BJ (cell line): ENCODE measurements around the gene TNK2. TPM values are rescaled to one million over a fixed set of nuclear protein-coding genes. Genes with fewer than 3 reads are reported as not detected.

Experiments used
- CTCF ChIA-PET: fragments of 350-600 bp; formaldehyde crosslinking; extraction: SDS; loops from one replicate; lab custom pipeline; 2021; ENCODE audit warnings: antibody characterized with exemption, inconsistent platforms; lab: Yijun Ruan, JAX
- POLR2A ChIA-PET: fragments of 300-600 bp; sonication (Branson Sonifier 250); formaldehyde crosslinking; extraction: SDS; loops from one replicate; lab custom pipeline; 2021; ENCODE audit warnings: antibody characterized with exemption; lab: Charles Lee
- DNase-seq: peaks from one replicate; pipeline ENCODE4 v3.0.0-alpha.2; 2011; ENCODE audit warnings: low read depth
- H3K27me3 ChIP-seq: 2 replicates; pipeline ENCODE4 v1.6.0; 2011; ENCODE audit warnings: low read length; ENCODE audit not compliant: control insufficient read depth, insufficient read depth
- H3K36me3 ChIP-seq: 2 replicates; pipeline ENCODE4 v1.5.1; 2011; ENCODE audit warnings: low read length; ENCODE audit not compliant: control insufficient read depth, insufficient read depth
- H3K4me3 ChIP-seq: 2 replicates; pipeline ENCODE4 v1.5.1; 2011; ENCODE audit warnings: low read depth, mild to moderate bottlenecking, control low read depth, low read length
- polyA plus RNA-seq: library from polyadenylated mRNA; depleted of rRNA; stranded (reverse); fragments of >200 nt; gene quantifications from 2 replicates; pipeline ENCODE4 v1.2.3, GENCODE V29; 2011
- TF ChIP-seq, protein P1 (sequence below): IDR thresholded peaks from 2 replicates; pipeline ENCODE4 v1.5.1; 2011; ENCODE audit warnings: low read depth, mild to moderate bottlenecking, control low read depth, inconsistent platforms, low read length, moderate library complexity; ENCODE audit not compliant: insufficient read depth

The TNK2 gene
- polyA plus RNA-seq, 1 experiment: 6.3 TPM

DNA sequence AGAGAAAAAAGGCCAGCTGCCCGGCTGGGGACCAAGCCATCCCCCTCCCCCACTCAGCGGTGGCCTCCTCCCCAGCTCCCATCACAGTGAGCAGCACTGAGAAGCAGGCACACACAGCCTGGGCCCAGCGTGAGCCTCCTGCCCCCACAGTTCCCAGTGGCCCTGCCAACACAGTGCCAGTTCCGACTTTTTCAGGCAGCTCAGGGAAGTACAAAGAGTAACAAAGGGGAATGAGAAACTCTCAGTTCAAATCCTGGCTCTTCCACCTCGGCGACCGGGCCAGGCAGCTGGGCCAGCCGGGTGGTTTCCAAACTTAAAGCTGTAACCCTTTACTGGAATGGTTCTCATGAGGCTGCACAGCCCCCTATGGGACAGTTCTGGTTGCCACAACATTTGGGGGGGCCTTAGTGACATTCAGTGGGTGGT lies 18.5 kb downstream of the TNK2 start:
- H3K4me3 ChIP-seq: no peak overlapping the region
- CTCF ChIA-PET: interaction anchor here (0.6 to 15.5 kb wide), 6 partner anchors 10 to 206 kb away, joined by 3 to 268 read pairs (median 8); no protein-coding TSS in a partner anchor
- POLR2A ChIA-PET: no interaction called here
- TF ChIP-seq, protein P1, sequence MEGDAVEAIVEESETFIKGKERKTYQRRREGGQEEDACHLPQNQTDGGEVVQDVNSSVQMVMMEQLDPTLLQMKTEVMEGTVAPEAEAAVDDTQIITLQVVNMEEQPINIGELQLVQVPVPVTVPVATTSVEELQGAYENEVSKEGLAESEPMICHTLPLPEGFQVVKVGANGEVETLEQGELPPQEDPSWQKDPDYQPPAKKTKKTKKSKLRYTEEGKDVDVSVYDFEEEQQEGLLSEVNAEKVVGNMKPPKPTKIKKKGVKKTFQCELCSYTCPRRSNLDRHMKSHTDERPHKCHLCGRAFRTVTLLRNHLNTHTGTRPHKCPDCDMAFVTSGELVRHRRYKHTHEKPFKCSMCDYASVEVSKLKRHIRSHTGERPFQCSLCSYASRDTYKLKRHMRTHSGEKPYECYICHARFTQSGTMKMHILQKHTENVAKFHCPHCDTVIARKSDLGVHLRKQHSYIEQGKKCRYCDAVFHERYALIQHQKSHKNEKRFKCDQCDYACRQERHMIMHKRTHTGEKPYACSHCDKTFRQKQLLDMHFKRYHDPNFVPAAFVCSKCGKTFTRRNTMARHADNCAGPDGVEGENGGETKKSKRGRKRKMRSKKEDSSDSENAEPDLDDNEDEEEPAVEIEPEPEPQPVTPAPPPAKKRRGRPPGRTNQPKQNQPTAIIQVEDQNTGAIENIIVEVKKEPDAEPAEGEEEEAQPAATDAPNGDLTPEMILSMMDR: no peak
- H3K36me3 ChIP-seq: peaks cover 4% of the 10 kb centered on the region; the same call in 1 of the 2 replicates
- H3K27me3 ChIP-seq: no peaks in the 10 kb centered on the region
- DNase-seq: no peak

DNA sequence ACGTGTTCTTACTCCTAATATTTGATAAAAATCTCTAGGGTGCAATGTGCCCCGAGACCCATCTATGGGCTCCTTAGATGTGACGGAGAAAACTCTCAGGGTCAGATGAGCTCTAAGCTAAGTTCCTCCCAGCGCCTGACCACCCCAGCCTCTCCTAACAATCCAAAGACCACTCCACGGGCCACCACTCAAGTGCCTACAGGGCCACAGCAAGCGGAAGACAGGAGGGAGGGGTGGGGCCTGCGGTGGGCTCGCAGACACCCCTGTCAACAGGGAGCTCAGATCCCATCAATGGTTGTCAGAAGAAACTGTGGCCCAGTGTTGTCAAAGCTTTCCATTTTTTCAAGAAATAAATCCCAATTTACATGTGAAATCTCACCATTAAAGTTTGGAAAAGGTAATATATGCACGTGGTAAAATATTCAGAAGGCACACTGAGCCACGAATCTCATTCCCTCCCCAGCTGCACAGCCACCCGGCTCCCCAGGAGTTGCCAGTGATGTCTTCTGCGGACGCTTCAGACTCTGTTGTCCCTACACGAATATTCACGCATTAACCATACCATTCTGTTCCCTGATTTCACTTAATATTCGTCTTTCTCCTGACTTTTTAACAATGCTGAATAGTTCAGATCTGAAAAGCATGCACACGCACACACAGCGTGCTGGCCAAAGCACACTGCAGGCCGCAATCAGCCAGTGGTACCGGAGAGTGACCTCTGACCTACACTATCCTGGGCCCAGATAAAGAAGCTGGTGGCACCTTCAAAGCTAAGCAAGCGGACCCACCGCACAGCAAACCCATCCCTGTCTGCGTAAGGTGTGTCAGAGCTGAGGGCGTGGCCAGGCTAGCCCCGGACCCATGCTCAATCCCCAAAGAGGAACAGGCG lies 19.1 kb downstream of the TNK2 start:
- no peak for DNase-seq
- H3K36me3 ChIP-seq: peaks cover 4% of the 10 kb centered on the region; the same call in 1 of the 2 replicates
- ChIA-PET CTCF (interaction anchor here (1.0 to 15.5 kb wide), 5 partner anchors 11 to 39 kb away, joined by 3 to 268 read pairs (median 10); no protein-coding TSS in a partner anchor), POLR2A (no interaction called here)
- H3K4me3 ChIP-seq: no peak overlapping the region
- no peaks in the 10 kb centered on the region for H3K27me3 ChIP-seq
- TF ChIP-seq, protein P1: no peak

- TF ChIP-seq, protein P1: no peak
Measured at GRCh38 chr3:195888311-195888761, 20.0 kb downstream of the TNK2 start.

GRCh38 chr3:195887670-195888069 lies 20.7 kb downstream of the TNK2 start:
- peaks cover 8% of the 10 kb centered on the region for H3K36me3 ChIP-seq
- no peak overlapping the region for H3K4me3 ChIP-seq
- POLR2A ChIA-PET: no interaction called here
- CTCF ChIA-PET: interaction anchor here (1.9 to 15.5 kb wide), 3 partner anchors 27 to 37 kb away, joined by 10 to 268 read pairs (median 12); no protein-coding TSS in a partner anchor
- TF ChIP-seq, protein P1: no peak
- DNase-seq: no peak
- no peaks in the 10 kb centered on the region for H3K27me3 ChIP-seq

More at GRCh38 chr3:195888311-195888761, 20.0 kb downstream of the TNK2 start:
- DNase-seq: no peak
- ChIA-PET CTCF (interaction anchor here (1.8 to 15.5 kb wide), 4 partner anchors 12 to 38 kb away, joined by 5 to 268 read pairs (median 11); no protein-coding TSS in a partner anchor), POLR2A (no interaction called here)
- Histone ChIP-seq H3K27me3 (no peaks in the 10 kb centered on the region), H3K36me3 (peaks cover 4% of the 10 kb centered on the region), H3K4me3 (no peak overlapping the region)
